Neural cell (in vitro differentiated cells): Measurements from ENCODE around the gene XAGE3. TPM values are rescaled to one million over a fixed set of nuclear protein-coding genes. Genes with fewer than 3 reads are reported as not detected.
"Not testable (repeated sequence)": the region's sequence is repeated elsewhere in the genome, so short reads cannot be mapped to it uniquely, and the experiment has no call there.

Experiments
- H2AFZ ChIP-seq: fragments of 200-600, 300-800 bp; sonication (generic), shearing (Covaris generic); 2 replicates; pipeline ENCODE4 v1.6.0; 2014; ENCODE audit warnings: low read depth, mild to moderate bottlenecking, antibody characterized with exemption, low read length, moderate library complexity
- H3F3A ChIP-seq: fragments of 200-600 bp; shearing (Covaris generic); 2 replicates; pipeline ENCODE4 v1.6.1; 2016; ENCODE audit warnings: mild to moderate bottlenecking, moderate library complexity, mixed read lengths, antibody characterized with exemption, low read length; ENCODE audit not compliant: insufficient read depth, poor library complexity, severe bottlenecking
- H3K27ac ChIP-seq: fragments of 200-600, 300-800 bp; sonication (generic), shearing (Covaris generic); 2 replicates; pipeline ENCODE4 v1.5.1; 2014; ENCODE audit warnings: mild to moderate bottlenecking, low read length, moderate library complexity
- H3K27me3 ChIP-seq: fragments of 300-800, 200-600 bp; sonication (generic), shearing (Covaris generic); 2 replicates; pipeline ENCODE4 v1.6.0; 2014; ENCODE audit warnings: mild to moderate bottlenecking, low read depth, low read length, moderate library complexity; ENCODE audit not compliant: insufficient read depth
- H3K36me3 ChIP-seq: fragments of 300-800, 200-600 bp; sonication (generic), shearing (Covaris generic); 2 replicates; pipeline ENCODE4 v1.5.1; 2014; ENCODE audit warnings: mild to moderate bottlenecking, antibody characterized with exemption, low read length, moderate library complexity; ENCODE audit not compliant: insufficient read depth
- H3K4me2 ChIP-seq: fragments of 300-800, 200-600 bp; sonication (generic), shearing (Covaris generic); 2 replicates; pipeline ENCODE4 v1.6.0; 2014; ENCODE audit warnings: mild to moderate bottlenecking, low read length
- H3K4me3 ChIP-seq: fragments of 300-800, 200-600 bp; sonication (generic), shearing (Covaris generic); 2 replicates; pipeline ENCODE4 v1.5.1; 2014; ENCODE audit warnings: mild to moderate bottlenecking, low read length, moderate library complexity
- H3K79me2 ChIP-seq: fragments of 200-600 bp; shearing (Covaris generic); replicated peaks from 2 replicates; pipeline ENCODE4 v1.6.0; 2014; ENCODE audit warnings: mild to moderate bottlenecking, low read length, moderate library complexity; ENCODE audit not compliant: insufficient read depth
- H3K9ac ChIP-seq: fragments of 300-800, 200-600 bp; sonication (generic), shearing (Covaris generic); 2 replicates; pipeline ENCODE4 v1.6.1; 2016; ENCODE audit warnings: mild to moderate bottlenecking, low read length, mixed read lengths
- H3K9me2 ChIP-seq: fragments of 200-600 bp; shearing (Covaris generic); 2 replicates; pipeline ENCODE4 v1.6.1; 2016; ENCODE audit warnings: mild to moderate bottlenecking, low read length, mixed read lengths; ENCODE audit not compliant: insufficient read depth
- H3K9me3 ChIP-seq: fragments of 200-600, 300-800 bp; sonication (generic), shearing (Covaris generic); 2 replicates; pipeline ENCODE4 v1.6.1; 2016; ENCODE audit warnings: mild to moderate bottlenecking, mixed run types, low read length, moderate library complexity, mixed read lengths
- H4K20me1 ChIP-seq: fragments of 200-600 bp; shearing (Covaris generic); 2 replicates; pipeline ENCODE4 v1.6.1; 2016; ENCODE audit warnings: mild to moderate bottlenecking, mixed run types; ENCODE audit not compliant: insufficient read depth
- EP300 ChIP-seq: fragments of 450-650 bp; conservative IDR thresholded peaks from 2 replicates; pipeline ENCODE4 v1.6.1; 2014; ENCODE audit warnings: antibody characterized with exemption, mild to moderate bottlenecking, moderate library complexity; ENCODE audit not compliant: poor library complexity, severe bottlenecking
- EZH2 ChIP-seq: fragments of 200-600, 300-800 bp; shearing (Covaris generic), sonication (generic); IDR thresholded peaks from 2 replicates; pipeline ENCODE4 v1.6.1; 2014; ENCODE audit warnings: antibody characterized with exemption, low read length, borderline replicate concordance, mild to moderate bottlenecking; ENCODE audit not compliant: insufficient read depth, poor library complexity, severe bottlenecking
- MXI1 ChIP-seq: fragments of 450-650 bp; conservative IDR thresholded peaks from 2 replicates; pipeline ENCODE4 v1.6.1; 2014; ENCODE audit warnings: antibody characterized with exemption, mild to moderate bottlenecking; ENCODE audit not compliant: poor library complexity, severe bottlenecking
- POLR2AphosphoS5 ChIP-seq: IDR thresholded peaks from 2 replicates; pipeline ENCODE4 v1.6.1; 2012
- RAD21 ChIP-seq: fragments of 450-650 bp; conservative IDR thresholded peaks from 2 replicates; pipeline ENCODE4 v1.6.1; 2014; ENCODE audit warnings: antibody characterized with exemption, mild to moderate bottlenecking, moderate library complexity
- SMC3 ChIP-seq: fragments of 450-650 bp; conservative IDR thresholded peaks from 2 replicates; pipeline ENCODE4 v1.6.1; 2014; ENCODE audit warnings: antibody characterized with exemption, mild to moderate bottlenecking, moderate library complexity; ENCODE audit not compliant: poor library complexity
- TAF1 ChIP-seq: IDR thresholded peaks from 2 replicates; pipeline ENCODE4 v1.6.1; 2012; ENCODE audit warnings: low read depth
- polyA plus RNA-seq: library from polyadenylated mRNA; depleted of rRNA; stranded (reverse); fragments of >200 nt; gene quantifications from 2 replicates; pipeline ENCODE4 v1.2.3, GENCODE V29; 2014
- TF ChIP-seq, protein P1 (sequence below): fragments of 450-650 bp; IDR thresholded peaks from 2 replicates; pipeline ENCODE4 v1.5.1; 2014; ENCODE audit warnings: antibody characterized with exemption, mild to moderate bottlenecking, moderate library complexity; ENCODE audit not compliant: poor library complexity, severe bottlenecking
- TF ChIP-seq, protein P2 (sequence below): IDR thresholded peaks from 2 replicates; pipeline ENCODE4 v1.6.1; 2012; ENCODE audit warnings: borderline replicate concordance

The XAGE3 gene
- polyA plus RNA-seq, 1 donor from 2014 or later, result not detected

DNA sequence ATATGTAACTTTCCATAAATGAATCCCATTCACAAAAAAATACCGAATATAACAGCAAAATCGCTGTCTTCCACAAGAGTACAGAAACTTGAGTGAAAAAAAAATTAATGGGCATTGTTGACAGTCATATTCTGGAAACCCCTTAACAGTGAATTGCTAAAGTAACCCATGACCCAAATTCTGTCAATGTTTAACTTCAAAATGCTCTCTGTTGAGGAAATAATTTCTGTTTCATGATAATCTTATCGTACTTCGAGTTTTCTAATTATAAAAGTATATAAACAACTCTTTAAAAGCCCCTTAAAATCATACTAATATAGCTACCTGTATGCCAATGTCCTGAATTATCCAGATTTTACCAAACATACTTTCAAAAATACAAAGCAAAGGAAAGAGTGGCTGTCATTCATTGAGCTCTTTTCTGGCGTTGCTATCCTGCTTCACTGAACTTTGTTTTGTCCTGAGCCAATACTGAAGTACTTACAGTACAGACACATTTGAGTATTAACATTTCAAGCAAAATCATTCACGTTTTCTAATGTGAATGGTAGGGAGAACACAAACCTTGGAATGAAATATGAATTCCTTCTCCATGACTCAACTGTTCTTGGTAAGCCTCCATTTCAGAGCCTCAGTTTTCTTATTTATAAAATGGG, 2.4 kb downstream of the XAGE3 start:
- H3K9ac ChIP-seq, result no peak overlapping the region
- H3K27me3 ChIP-seq, result no peaks in the 10 kb centered on the region

DNA sequence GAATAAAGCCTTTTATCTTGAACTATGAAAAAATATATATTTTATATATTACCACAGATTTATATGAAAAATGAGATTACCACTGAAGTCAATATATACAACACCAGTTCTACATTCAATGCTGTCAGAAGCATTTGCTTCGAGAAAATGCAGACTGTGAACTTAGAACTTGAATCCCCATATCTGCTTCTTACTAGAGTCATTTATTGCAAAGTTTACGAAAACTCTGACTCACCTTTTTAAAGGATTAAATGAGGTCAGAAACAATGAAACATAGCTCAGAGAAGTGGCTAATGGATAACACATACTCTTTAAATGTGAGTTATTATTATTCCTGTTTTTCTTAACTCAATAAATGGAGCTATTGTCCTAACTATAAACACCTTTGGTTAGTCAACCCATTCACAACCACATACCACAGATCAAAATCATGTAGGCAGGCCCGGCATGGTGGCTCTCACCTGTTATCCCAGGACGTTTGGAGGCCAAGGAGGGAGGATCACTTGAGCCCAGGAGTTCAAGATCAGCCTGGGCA, 10.8 kb downstream of the XAGE3 start:
- H3K4me3 ChIP-seq, H2AFZ ChIP-seq, H3K79me2 ChIP-seq, H3K9me3 ChIP-seq, H3K36me3 ChIP-seq, H3K4me2 ChIP-seq, H3F3A ChIP-seq, H3K9ac ChIP-seq, H3K27ac ChIP-seq, H3K27me3 ChIP-seq, H4K20me1 ChIP-seq, H3K9me2 ChIP-seq: not testable (repeated sequence)

More for the DNA sequence above, 2.4 kb downstream of the XAGE3 start:
- H3F3A ChIP-seq, result no peaks in the 10 kb centered on the region
- no peaks in the 10 kb centered on the region for H3K79me2 ChIP-seq
- no peak overlapping the region for H3K27ac ChIP-seq
- no peak overlapping the region for H2AFZ ChIP-seq
- TF ChIP-seq SMC3, result no peak
- TF ChIP-seq, protein P1, sequence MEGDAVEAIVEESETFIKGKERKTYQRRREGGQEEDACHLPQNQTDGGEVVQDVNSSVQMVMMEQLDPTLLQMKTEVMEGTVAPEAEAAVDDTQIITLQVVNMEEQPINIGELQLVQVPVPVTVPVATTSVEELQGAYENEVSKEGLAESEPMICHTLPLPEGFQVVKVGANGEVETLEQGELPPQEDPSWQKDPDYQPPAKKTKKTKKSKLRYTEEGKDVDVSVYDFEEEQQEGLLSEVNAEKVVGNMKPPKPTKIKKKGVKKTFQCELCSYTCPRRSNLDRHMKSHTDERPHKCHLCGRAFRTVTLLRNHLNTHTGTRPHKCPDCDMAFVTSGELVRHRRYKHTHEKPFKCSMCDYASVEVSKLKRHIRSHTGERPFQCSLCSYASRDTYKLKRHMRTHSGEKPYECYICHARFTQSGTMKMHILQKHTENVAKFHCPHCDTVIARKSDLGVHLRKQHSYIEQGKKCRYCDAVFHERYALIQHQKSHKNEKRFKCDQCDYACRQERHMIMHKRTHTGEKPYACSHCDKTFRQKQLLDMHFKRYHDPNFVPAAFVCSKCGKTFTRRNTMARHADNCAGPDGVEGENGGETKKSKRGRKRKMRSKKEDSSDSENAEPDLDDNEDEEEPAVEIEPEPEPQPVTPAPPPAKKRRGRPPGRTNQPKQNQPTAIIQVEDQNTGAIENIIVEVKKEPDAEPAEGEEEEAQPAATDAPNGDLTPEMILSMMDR, result no peak
- TF ChIP-seq POLR2AphosphoS5, result no peak
- no peak for TF ChIP-seq RAD21
- TF ChIP-seq MXI1, result no peak
- no peak for TF ChIP-seq EP300
- TF ChIP-seq, protein P2, sequence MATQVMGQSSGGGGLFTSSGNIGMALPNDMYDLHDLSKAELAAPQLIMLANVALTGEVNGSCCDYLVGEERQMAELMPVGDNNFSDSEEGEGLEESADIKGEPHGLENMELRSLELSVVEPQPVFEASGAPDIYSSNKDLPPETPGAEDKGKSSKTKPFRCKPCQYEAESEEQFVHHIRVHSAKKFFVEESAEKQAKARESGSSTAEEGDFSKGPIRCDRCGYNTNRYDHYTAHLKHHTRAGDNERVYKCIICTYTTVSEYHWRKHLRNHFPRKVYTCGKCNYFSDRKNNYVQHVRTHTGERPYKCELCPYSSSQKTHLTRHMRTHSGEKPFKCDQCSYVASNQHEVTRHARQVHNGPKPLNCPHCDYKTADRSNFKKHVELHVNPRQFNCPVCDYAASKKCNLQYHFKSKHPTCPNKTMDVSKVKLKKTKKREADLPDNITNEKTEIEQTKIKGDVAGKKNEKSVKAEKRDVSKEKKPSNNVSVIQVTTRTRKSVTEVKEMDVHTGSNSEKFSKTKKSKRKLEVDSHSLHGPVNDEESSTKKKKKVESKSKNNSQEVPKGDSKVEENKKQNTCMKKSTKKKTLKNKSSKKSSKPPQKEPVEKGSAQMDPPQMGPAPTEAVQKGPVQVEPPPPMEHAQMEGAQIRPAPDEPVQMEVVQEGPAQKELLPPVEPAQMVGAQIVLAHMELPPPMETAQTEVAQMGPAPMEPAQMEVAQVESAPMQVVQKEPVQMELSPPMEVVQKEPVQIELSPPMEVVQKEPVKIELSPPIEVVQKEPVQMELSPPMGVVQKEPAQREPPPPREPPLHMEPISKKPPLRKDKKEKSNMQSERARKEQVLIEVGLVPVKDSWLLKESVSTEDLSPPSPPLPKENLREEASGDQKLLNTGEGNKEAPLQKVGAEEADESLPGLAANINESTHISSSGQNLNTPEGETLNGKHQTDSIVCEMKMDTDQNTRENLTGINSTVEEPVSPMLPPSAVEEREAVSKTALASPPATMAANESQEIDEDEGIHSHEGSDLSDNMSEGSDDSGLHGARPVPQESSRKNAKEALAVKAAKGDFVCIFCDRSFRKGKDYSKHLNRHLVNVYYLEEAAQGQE, result no peak
- no peak for TF ChIP-seq TAF1
- no peak for TF ChIP-seq EZH2
- no peaks in the 10 kb centered on the region for H3K9me3 ChIP-seq
- no peaks in the 10 kb centered on the region for H3K36me3 ChIP-seq
- no peak overlapping the region for H3K4me3 ChIP-seq
- H3K9me2 ChIP-seq, result no peaks in the 10 kb centered on the region
- H3K4me2 ChIP-seq, result no peak overlapping the region
- no peaks in the 10 kb centered on the region for H4K20me1 ChIP-seq
